MM.1S (cell line): ENCODE data around the gene NCS1.

Experiments used
- CTCF ChIP-seq: fragments of 300-600 bp; sonication (generic); IDR thresholded peaks from 2 replicates; pipeline ENCODE4 v1.5.1; 2016; ENCODE audit warnings: antibody characterized with exemption, low read length, mixed read lengths
- EZH2 ChIP-seq: fragments of 300-600 bp; sonication (generic); optimal IDR thresholded peaks from 2 replicates; pipeline ENCODE3; 2017; ENCODE audit warnings: low read depth, mild to moderate bottlenecking, antibody characterized with exemption, low read length, mixed read lengths
- EZH2phosphoT487 ChIP-seq: fragments of 300-600 bp; sonication (generic); IDR thresholded peaks from 2 replicates; pipeline ENCODE4 v1.6.1; 2018; ENCODE audit warnings: antibody characterized with exemption, low read length

DNA sequence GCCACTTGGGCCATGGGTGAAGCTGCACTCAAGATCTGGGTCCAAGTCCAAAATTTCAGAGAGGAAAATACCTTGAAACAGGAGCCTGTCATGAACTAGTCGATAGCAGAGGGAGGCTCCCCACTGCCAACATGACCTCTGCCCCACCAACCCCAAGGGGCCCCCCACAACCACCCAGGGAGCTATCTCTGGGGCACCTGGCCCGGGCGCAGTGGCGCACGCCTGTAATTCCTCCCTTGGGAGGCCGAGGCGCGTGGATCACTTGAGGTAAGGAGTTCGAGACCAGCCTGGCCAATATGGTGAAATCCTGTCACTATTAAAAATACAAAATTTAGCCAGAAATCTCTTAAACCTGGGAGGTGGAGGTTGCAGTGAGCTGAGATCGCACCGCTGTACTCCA, 73.3 kb downstream of the NCS1 start:
- TF ChIP-seq CTCF (no peak), EZH2phosphoT487 (no peak), EZH2 (no peak)
